ENCODE measurements around the gene PEF1.

PEF1 gene

DNA sequence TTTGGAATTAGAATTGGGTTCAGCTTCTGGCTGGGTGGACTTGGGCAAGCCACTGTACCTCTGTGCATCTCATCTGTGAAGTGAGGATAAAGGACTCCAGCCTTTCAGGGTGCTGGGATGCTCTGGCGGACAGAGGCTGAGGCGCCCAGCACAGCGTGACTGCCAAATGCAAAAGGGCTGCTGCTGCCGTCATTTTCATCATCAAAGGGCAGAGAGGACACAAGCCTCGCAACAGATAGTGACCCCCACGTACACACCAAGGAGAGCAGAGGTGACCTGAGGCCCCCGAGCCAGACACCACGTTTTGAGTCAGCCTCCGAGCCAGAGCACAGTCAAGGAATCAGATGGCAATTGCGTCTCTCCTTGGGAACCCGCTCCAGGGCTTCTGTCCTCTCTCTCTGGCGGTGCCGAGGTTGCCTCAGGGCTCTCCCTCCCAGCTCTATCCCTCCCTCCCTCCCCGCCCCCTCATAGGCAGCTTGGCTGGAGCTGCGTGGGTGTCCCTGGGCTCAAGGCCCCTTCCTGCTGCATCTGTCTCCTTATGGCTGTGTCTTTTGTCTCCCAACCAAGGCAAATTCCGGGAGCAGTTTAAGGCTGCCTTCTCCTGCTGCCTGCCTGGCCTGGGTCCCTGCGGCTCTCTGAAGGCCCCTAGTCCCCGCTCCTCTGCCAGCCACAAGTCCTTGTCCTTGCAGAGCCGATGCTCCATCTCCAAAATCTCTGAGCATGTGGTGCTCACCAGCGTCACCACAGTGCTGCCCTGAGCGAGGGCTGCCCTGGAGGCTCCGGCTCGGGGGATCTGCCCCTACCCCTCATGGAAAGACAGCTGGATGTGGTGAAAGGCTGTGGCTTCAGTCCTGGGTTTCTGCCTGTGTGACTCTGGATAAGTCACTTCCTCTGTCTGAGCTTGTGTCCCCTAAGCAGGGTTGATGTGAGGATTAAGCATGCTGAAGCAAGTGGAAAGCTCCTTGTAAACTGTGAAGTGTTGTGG is 18.2 kb downstream of the PEF1 start:
- no peak for FAIRE-seq

DNA sequence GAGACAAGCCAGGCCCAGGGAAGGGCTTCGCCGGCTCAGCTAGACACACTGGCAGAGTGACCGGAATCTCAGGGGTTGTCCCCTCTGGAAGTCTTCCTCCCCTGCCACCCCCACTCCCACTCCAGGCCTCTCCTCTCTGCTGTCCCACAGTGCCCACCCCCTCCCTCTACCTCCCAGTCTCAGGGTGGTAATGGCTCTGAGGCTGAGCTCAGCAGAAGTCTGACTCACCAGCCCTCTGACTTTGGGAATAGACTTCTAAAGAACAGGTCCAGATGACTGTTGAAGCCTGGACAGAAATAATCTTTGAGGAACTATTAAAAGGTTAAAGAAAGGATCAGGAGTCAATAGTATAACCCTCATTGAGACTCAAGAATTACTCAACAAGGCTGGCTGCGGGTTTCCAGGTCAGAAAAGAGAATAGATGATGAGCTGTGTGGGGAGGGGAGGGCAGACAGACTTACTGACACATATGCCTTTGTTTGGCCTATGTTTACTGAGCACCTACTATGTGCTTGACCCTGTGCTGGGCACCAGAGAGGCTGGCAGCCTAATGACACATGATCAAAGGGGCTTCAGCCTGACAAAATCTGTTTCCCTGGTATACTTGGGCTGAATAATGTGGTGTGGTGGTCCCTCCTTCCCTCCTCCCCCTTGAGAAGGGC is 19.0 kb downstream of the PEF1 start:
- FAIRE-seq, result no peak

- no peak for FAIRE-seq
These were observed 19.8 kb downstream of the PEF1 start for GRCh38 chr1:31624731-31625514.

DNA sequence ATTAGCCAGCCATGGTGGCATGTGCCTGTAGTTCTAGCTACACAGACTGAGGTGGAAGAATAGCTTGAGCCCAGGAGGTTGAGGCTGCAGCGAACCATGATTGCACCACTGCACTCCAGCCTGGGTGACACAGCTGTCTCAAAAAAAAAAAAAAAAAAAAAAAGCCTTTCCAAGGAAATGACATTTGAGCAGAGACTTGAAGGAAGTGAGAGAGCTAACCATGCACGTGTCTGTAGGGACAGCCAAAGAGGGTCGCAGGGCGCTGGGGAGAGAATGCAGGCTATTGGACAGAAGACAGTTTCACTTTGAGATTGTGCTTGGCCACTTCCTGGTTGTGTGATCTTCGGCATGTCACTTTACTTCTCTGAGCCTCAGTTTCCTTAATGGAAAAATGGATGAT is 20.4 kb downstream of the PEF1 start:
- no peak for FAIRE-seq

- no peak for FAIRE-seq
These were observed 21.3 kb downstream of the PEF1 start for GRCh38 chr1:31623365-31623764.

DNA sequence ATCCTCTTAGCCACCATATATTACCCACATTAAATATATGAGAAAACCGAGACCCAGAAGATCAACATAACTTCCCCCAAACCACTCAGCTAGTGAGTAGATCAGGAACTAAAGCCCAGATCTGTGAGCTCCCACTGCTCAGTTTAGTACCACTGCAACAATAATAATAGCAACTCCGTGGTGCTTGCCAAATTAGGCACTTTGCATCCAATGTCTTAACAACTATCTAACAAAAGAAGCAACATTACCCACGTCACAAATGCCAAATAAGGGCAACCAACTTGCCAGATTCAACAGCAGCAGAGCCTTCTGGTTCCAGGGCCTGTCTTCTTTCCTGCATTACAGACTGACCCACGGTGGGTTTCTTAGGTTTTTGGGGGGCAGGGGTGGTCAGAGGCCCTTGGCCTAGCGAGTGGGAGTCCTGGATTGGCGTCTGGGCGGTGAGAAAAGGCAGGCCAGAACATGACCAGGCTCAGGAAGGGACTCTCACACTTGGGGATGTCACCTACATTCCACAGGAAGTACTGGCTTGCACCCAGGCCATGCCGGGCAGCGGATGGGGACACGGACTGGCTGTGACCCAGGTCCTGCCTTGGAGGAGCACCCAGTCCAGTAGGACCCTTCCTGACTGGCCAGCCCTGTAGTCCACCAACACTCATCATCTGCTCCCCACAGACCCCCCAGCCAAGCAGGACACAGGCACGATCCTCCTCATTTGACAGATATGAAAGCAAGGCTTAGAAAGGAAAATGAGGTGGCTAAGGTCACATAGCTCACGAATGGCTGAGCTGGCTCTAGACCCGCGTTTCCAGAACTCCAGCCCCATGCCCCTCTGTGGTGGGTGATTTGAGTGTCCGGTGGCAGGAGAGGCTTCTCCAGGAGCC is 22.6 kb downstream of the PEF1 start:
- FAIRE-seq, result no peak

GRCh38 chr1:31621498-31621820 is 23.2 kb downstream of the PEF1 start:
- no peak for FAIRE-seq

DNA sequence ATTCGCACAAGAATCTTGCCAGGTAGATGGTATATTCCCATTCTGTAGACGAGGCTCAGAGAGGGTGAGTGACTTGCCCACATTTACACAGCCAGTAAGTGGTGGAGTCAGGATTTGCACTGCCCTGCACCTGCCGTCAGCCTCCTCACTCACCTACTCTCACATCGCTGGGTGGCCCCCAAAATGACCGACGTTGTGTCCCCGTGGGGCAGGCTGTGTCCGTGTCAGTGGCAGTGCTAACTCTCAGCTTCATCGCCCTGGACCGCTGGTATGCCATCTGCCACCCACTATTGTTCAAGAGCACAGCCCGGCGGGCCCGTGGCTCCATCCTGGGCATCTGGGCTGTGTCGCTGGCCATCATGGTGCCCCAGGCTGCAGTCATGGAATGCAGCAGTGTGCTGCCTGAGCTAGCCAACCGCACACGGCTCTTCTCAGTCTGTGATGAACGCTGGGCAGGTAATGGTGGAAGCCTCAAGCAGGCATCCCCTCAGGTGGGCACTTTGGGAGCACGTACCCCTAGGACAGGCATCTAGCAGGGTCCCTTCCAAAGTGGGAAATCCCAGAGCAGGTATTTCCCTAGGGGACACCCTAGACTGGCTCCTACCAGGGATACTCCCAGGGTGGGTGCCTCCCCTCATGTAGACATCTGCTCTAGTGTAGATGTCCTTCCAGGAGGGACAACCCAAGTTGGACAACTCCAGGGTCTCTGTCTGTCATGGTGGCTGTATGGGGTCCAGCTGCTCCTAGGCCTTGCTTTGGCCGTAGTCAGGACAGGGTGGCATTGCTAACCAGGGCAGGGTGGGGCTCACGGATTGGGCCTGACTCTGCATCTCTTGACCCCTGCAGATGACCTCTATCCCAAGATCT is 23.8 kb downstream of the PEF1 start:
- FAIRE-seq, result no peak

- no peak for FAIRE-seq
These were observed 25.5 kb downstream of the PEF1 start for GRCh38 chr1:31618916-31619846.

GRCh38 chr1:31617916-31618746 is 26.5 kb downstream of the PEF1 start:
- no peak for FAIRE-seq

- no peak for FAIRE-seq
These were observed 27.3 kb downstream of the PEF1 start, which contains the start of gene HCRTR1 for GRCh38 chr1:31617218-31617915. Gene HCRTR1, plus strand, starts transcription at chr1:31617689. Its CDS starts 1,504 bp downstream, at chr1:31619193.

- FAIRE-seq, result no peak
These were observed 28.7 kb downstream of the PEF1 start for GRCh38 chr1:31615939-31616338.

- no peak for FAIRE-seq
These were observed 29.3 kb downstream of the PEF1 start for GRCh38 chr1:31615414-31615813.

GRCh38 chr1:31614414-31615005 is 30.2 kb downstream of the PEF1 start:
- FAIRE-seq, result no peak

DNA sequence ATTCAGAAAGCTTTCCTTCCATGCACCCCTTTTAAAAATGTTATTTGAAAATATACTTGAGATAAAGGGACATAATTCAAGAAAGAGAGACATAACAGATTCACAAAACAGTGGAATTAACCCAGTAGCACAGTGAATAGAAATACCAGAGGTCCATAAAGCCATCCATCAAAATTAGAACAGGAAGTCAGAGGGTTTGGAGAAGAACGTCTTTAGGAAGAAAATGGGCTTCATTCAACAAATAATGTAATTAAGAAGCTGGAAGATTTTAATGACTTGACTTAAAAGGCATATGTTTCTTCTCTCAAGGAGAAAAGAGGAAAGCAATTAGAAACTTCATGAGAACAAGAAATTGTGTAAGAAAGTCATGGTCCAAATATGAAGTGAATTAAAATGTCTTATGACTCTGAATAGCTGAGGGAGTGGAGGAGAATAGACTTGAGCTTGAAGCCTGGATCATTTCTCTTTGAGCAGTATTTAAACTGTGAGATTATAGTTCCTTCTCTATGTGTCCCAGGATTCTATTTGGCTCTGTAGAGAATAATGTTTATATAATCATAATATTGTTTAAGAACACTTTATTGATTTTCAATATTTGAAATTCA is 35.1 kb downstream of the PEF1 start:
- FAIRE-seq, result no peak

GRCh38 chr1:31607360-31607759 is 37.3 kb downstream of the PEF1 start:
- no peak for FAIRE-seq

DNA sequence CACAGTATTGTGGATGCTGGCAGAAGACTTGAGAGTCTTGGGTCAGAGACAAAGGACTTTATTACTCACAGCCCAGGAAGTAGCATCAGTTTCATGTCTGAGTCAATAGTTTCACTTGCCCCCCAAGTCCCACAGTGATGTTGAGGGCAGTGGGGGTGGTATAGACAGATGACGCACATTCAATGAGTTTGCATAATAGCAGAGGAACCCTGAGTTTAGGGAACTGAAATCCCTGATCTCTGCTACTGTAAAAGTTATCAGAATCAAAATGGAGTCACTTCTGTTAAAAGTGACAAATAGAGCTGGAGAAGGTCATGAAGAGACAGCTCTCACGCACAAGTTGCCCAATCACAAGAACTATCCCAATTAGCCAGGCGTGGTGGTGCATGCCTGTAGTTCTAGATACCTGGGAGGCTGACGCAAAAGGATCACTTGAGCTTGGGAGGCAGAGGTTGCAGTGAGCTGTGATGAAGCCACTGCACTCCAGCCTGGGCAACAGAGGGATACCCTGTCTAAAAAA is 38.7 kb downstream of the PEF1 start:
- FAIRE-seq, result no peak

Data from A204.1 (cell line).